ENCODE data around the gene SH3BP5.

Gene SH3BP5

GRCh38 chr3:15228147-15228546, 104.2 kb downstream of the SH3BP5 start:
- no peak for DNase-seq

- no peak for DNase-seq
These were observed 108.5 kb downstream of the SH3BP5 start for GRCh38 chr3:15223685-15224572.

GRCh38 chr3:15221574-15222217, 110.7 kb downstream of the SH3BP5 start:
- DNase-seq: no peak

- no peak for DNase-seq
These were observed 111.7 kb downstream of the SH3BP5 start for GRCh38 chr3:15220661-15221060.

DNA sequence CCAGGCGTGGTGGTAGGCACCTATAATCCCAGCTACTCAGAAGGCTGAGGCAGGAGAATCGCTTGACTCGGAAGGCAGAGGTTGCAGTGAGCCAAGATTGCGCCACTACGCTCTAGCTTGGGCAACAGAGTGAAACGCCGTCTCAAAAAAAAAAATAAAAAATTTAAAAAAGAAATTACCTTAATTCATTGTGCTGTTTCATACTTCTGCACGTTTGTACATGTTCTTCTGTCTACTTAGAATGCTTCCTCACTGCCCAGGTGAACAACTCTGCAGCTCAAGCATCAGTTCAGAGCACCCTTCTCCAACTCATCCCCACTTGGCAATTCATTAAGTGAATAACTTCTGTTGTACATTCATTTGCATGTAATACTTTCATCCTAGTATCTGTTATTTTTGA, 112.3 kb downstream of the SH3BP5 start:
- DNase-seq: no peak

- no peak for DNase-seq
These were observed 113.7 kb downstream of the SH3BP5 start for GRCh38 chr3:15218689-15219088.

GRCh38 chr3:15217841-15218267, 114.5 kb downstream of the SH3BP5 start:
- DNase-seq: no peak

DNA sequence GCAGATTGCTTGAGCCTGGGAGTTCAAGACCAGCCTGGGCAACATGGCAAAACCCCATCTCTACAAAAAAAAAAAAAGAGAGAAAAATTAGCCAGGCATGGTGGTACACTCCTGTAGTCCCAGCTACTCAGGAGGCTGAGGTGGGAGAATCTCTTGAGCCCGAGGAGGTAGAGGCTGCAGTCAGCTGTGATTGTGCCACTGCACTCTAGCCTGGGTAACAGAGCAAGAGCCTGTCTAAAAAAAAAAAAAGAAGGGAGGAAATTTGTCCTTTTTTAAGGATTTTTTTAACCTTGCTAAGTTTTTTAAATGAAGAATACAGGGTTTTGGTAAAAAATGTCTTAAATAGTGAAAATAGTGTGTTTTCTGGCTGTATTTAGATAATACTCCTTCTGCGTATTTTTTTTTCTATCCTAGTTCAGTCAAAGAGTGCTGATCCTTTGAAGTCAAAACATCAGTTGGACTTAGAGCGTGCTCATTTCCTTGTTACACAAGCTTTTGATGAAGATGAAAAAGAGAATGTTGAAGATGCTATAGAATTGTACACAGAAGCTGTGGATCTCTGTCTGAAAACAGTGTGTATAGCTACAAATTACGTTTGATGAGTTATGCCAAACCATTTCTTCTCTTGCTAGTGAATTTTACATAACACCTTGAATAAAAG, 115.2 kb downstream of the SH3BP5 start:
- DNase-seq: no peak

DNA sequence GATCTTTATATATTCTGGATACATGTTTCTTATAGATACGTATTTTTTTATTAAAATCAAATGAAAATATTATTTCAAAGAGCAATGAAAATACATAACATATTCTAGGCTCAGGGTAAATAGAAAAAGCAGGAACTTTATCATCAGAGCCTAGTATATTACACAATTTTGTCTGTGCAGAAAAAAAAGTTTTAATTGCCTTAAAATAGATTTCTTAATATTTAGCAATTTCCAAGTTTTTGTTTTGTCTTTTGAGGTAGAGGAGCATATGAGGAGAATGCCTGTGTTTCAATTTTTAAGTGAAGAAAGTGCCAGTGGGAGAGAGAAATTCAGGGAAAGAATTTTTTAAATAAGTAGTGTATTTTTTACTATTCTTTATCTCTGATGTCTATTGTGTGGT, 115.9 kb downstream of the SH3BP5 start:
- no peak for DNase-seq

GRCh38 chr3:15215996-15216395, 116.4 kb downstream of the SH3BP5 start:
- DNase-seq: no peak

DNA sequence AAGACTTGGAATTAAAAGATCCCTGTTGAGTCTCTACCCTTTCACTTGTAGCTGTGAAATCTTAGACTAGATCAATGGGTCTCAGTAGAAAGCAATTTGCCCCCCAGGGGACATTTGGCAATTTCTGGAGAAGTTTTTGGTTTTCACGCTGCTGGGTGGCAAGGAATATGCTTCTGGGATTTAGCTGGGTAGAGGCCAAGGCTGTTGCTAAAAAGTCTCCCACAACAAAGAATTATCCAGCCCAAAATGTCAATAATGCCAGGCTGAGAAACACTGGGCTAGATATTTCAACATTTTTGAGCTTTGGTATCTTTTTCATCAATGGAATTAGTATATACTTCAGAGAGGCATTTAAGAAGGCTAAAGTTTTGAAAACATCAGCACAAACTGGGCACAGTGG, 117.6 kb downstream of the SH3BP5 start:
- no peak for DNase-seq

- no peak for DNase-seq
These were observed 120.4 kb downstream of the SH3BP5 start for GRCh38 chr3:15211937-15212336.

DNA sequence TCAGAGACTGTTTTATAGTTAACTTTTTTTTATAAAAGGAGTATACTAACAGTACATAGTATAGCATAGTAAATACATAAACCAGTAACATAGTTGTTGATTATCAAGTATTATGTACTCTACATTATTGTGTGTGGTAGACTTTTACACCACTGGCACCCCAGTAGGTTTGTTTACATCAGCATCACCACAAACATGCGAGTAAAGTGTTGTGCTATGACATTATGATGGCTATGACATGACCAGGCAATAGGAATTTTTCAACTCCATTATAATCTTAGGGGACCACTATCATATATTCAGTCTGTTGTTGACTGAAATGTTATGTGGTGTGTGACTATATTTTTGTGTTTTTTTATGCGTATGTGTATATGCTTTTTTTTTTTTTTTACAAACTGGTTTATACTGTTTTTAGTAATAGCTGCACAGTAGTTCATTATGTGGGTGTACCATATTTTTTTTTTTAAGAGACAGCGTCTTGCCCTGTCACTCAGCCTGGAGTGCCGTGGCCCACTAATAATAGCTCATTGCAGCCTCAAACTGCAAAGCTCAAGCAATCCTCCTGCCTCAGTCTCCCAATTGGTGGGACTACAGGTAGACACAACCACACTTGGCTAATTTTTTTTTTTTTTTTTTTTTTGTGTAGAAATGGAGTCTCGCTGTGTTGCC, 124.4 kb downstream of the SH3BP5 start:
- no peak for DNase-seq

GRCh38 chr3:15206662-15207576, 125.5 kb downstream of the SH3BP5 start:
- no peak for DNase-seq

DNA sequence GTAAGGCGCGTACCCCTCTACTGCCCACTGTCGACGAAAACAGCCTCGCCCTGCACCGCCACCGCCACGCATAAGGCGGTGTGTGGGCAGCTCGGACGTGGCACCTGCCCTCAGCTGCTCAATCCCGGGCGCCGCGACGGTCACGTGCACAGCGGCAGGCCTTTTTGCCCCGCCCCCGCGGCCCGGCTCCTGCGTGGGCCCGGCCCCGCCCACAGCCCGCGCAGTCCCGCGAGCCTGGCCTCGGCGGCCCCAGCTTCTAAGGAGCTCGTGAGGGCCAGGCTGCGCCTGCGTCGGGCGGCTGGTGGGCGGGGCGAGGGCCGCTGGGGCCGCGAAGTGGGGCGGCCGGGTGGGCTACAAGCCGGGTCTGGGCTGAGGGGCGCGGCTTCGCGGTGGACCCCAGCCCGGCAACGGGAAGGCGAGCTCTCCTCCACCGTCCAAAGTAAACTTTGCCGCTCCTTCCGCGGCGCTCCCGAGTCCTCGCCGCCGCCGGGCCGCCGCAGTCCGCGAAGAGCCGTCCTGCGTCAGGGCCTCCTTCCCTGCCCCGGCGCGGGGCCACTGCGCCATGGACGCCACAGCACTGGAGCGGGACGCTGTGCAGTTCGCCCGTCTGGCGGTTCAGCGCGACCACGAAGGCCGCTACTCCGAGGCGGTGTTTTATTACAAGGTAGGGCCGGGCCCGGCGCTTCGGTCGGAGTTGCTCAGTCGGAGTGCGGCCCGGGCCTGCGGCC, 126.3 kb downstream of the SH3BP5 start, which contains the start of gene CAPN7:
Gene CAPN7 (plus strand): TSS at position 313 of the 728 bp plus-strand sequence. CDS start 250 bp downstream, at position 563.
- no peak for DNase-seq

DNA sequence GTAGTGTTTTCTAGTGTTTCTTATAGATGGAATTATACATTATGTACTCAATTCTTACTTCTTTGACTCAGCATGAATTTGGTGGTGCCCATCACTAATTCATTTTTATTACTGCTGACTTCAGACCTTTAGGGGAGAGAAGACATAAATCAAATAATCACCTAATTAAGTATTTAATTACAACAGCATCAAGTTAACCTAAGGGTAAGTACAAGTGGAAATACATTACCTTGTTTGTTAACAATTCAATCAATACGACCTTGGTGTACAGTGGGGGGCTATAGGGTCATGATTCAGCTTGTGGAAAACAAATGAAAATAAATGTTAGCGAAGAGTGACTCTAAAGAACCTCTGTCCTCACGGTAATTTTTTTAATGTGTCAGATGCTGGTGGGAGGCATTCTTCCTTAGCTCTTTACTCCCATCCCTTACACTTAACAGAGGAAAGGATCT, 126.9 kb downstream of the SH3BP5 start:
- no peak for DNase-seq

All from NCI-H1092 treated with DMSO at 0.1 percent for 48 hours (cell line).